NCI-H2171 treated with DMSO at 0.1 percent for 48 hours (cell line): ENCODE data around the gene IFNAR1.

Experiments used
- DNase-seq: peaks from one replicate; lab custom pipeline; 2025; lab: John Stamatoyannopoulos, UW

The IFNAR1 gene

DNA sequence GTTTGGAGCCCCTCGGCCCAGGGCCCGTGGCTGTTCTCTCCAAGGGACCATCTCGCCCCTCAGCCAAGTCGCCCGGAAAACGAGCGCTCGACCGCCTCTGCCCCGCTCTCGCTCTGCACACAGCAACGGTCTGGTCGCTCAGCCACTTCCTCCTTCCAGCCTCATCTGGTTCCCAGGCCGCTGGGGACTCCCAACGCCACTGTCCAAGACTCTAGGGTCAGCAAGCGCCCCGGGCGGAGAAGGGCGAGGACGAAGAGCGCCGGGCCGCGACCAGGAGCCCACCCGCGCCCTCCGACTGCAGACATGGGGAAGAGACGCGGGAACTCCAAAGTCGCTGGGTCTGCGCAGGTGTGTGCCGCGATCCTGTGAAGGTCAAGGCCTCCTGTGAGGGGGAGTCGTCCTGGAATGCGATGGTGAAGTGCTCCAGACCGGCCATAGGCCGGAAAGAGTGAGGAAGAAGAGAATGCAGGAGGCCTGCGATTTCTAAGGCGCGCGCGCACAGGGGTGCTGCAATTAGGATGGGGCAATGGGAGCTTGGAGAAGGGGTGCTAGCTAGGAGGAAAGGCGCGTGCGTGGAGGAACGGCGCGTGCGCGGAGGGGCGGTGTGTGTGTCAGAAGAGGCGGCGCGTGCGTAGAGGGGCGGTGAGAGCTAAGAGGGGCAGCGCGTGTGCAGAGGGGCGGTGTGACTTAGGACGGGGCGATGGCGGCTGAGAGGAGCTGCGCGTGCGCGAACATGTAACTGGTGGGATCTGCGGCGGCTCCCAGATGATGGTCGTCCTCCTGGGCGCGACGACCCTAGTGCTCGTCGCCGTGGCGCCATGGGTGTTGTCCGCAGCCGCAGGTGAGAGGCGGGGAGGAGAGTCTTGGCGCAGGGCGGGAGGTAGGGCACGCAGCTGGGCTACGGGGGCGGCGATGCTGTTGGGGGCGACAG lies at the start of gene IFNAR1:
TSS of gene IFNAR1 (plus strand) at position 680 of the 931 bp plus-strand sequence. CDS start at position 766, 86 bp downstream.
- DNase-seq: peak; percentile 100

DNA sequence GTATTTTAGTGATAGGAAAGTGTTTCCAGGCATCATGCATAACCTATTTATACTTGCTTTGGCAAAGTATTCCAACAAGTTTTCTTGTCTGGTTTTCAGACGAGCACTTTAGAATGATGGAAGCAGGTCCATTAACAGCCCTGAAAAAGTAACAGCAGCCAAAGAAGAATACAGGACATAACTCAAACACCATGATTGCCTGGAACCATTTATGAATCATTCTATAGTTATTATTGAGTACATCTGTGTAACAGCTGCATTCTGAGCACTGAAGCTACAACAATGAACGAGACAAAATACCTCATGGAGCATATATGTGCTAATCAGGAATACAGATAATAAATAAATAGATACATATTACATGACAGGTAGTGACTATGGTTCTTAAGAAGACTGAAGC lies 46.0 kb upstream of the IFNAR1 start:
- no peak for DNase-seq

DNA sequence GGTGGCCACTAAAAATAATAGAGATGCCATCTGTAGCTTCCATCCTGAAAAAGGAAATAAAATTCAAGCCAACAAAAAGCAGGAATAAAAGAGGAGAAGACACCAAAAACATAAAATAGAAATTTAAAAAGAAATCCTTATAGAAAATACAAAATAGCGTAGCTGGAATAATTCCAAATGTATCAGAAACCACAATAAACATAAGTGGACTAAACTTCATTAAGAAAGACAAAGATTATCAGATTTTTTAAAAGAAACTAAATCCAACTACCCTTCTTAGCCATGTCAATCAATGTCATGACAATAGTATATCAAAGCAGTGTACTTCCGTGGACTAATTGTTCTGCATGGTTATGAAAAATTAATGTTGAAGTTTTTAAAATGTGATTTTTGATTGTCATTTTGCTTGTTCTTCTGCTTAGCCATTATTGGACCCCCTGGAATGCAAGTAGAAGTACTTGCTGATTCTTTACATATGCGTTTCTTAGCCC lies 45.4 kb upstream of the IFNAR1 start:
- DNase-seq: no peak

DNA sequence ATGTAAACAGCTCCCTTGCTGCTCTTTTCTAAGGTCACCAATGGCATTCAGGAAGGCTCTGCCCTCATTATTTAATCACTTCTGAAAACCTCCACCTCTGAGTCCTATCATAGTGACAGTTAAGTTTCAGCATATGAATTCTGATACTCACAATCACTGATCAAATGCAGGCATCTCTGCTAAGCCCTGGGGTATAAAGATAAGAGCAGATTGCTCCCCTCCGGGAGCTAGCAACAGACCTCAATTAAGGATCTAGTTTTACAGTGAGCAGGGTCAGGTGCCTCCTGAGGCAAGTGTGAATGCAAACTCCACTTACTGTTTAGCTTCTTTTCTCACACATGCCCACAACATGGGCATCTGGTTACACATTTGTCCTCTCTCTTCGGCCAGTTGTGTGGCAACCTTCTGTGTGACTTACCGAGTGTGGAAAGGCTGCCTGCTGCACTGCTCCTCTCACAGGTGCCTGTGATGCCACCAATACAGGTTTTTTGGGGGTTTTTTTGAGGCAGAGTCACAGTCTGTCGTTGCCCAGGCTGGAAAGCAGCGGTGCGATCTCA lies 43.6 kb upstream of the IFNAR1 start:
- peak; percentile 78 for DNase-seq

DNA sequence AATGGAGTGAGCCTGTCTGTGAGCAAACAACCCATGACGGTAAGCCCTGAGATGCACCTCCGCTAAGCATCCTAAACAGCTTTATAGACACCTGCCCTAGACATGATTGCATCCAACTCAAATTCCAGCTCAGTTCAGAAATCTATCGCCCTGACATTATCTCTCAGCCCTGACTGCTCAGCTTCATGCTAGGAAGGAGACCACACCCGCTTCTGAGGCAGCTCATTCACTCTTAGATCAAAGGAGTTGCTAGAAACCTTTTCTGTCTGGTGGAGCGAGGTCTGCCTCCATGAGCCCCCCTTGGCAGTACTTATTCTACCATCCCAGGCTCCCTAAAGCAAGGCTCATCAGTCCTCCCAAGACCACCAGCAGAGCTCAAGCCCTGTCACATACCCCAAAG lies 41.6 kb upstream of the IFNAR1 start:
- no peak for DNase-seq

DNA sequence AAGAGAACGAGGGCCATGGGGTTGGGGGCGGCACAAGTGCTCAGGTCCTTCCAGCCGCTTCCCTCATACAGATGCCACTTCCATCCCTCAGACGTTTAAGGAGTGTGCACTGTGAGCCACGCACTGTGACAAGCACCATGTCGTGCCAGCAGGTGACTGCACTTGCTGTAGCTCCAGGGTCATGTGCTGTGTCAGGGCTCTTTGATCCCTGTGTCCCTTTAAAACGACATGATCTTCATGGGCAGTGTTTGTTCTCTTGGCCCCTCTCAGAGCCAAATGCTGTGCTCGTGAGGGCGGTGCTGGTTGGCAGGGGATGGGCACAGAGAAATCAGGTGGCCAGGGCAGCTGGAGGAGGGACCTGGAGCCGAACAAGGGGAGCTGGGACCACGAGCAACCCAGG lies 38.7 kb upstream of the IFNAR1 start:
- DNase-seq: no peak

DNA sequence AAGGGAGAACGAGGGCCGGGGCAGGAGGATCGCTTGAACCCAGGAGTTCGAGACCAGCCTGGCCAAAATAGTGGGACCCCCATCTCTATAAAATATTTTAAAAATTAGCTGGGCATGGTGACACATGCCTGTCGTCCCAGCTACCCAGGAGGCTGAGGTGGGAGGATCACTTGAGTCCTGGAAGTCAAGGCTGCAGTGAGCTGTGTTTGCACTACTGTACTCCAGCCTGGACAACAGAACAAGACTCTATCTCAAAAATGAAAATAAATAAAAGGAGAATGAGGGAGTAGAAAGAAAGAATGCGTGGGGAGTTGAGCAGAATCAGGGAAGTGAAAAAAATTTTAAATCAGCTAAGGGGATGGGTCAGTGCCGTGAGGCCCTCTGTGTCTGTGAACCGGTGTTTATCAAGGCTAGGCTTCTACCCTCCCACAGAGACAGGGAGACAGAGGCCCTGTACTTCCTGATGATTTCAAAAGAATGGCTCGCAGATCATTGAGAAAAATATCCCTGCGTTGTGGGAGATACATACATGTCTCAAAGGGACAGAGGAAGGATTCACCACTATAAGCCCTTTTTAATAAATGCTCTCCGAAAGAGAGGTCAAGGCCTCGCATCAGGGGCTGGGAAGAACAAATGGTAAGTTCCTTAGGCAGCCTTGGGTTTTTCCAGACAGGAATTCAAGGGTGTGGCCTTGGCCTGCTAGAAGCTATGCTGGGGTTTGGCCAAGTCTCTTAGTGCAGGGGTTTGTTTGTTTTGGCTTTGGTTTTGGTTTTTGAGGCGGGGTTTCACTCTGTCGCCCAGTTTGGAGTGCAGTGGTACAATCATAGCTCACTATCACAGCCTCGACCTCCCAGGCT lies 37.9 kb upstream of the IFNAR1 start:
- DNase-seq: no peak

DNA sequence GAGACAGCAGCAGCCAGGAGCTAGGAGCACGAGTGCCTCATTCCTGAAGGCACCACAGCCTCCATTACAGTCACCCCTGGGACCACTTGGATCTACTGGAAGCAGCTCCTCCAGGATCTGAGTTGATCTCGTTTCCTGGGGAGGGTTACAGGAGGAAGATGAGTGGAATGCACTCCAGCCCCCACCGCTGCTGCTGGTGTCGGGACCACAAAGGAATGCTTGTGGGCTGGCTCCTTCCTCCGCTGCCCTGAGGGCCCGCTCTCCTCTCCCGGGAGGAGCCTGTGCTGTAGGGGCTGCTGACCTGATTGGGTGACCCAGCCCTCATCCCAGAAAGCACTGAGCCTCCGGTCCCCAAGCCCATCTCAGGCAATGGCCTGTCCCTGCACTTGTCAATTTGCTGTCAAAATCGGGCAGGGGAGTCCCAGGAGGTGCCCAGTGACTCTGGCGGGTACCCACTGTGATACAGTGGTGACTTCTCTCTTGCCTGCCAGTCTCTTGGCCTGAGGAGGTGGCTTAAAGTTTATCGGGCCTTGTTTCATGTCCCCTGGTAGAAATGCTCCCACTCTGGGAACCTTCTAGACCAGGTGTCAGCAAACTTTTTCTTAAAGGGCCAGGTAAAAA lies 35.5 kb upstream of the IFNAR1 start:
- DNase-seq: no peak

DNA sequence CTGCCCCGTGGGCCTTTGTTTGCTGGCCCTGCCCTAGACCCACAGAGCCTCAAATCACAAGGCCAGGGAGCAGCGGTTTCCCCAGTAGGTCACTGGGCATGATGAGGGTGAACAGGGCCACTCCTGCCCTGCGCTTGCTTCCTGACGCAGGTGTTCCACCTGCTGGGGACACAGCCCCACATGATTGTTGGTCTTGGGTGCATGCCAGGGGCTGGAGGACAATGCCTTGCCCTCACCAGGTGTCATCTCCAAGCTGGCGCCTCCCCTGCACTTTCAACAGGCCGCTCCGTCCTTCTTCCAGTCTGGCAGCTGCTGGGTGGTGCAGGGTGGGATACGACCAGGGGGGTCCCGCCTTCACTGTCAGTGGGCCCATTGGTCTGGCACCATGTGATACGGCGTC lies 34.3 kb upstream of the IFNAR1 start:
- DNase-seq: no peak

DNA sequence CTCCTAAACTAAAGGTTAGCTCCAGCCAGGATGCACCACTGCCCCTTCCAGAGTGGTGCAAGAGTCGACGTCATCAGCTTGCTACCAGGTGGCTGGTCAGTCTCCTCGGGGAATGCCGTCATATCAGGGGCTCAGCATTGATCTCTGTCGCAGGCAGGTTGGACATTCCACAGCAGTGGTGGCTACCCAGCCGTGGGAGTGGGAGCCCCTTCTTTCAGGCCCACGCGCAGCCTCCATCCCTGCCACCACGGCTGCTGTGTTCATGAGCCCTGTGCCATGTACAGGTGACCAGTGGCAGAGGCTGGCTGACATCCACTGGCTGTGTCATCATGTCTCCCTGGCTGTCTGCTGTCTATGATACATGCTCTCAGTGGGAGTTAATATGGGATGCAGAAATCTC lies 33.1 kb upstream of the IFNAR1 start:
- DNase-seq: no peak

DNA sequence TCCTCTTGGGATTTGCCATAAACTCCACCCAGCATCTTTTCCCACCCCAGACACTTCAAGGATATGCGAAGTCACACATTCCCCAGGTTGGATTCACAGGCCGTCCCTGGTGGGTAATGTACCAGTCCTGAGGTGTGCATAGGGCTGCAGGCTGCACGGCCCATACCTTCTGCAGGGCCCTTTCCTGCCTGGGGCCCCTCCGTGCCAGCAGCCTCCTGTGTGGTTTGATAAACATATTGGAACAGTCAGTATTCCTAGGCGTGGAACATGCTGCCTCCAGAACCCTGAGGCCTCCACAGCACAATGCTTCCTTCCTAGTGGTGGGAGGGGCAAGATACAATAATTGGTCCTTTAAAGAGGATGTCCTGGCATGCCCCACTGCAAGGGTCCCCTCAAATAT lies 32.0 kb upstream of the IFNAR1 start:
- DNase-seq: no peak

DNA sequence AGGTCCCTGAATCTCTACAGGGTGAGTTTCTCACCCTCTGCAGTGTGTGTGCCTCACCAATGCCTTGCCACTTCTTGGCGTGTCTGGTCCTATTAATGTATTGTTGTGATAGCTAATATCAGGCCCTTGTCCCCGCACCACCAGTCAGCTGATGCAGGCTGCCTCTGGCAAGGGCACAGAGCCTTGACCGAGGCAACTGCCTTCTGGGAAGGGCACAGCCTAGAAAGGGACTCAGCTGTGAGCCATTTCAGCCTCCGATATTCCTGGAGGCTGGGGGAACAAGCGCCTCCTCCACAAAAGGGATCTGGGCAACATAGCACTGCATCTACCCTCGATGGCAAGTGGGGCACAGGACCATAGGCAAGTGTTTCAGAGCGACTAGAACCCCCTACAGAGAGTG lies 31.6 kb upstream of the IFNAR1 start:
- no peak for DNase-seq

DNA sequence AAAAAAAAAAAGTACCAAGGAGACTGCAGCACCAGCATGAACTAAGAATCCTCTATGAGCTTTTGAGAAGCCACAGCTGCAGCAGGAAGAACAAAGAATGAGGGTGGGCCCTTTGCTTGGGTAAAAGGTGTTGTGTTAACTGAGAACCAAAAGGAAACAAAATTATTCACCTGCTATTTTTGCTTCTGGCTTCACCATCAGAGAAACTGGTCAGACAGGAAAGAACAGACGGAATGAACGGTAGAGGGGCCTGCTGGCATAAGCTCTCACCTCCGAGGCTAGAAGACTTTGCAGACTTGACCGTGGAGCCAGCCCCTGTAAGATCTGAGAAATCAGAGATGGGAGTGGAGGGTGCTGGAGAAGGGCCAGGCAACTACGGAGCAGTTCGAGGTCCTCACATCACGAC lies 31.0 kb upstream of the IFNAR1 start:
- DNase-seq: no peak

DNA sequence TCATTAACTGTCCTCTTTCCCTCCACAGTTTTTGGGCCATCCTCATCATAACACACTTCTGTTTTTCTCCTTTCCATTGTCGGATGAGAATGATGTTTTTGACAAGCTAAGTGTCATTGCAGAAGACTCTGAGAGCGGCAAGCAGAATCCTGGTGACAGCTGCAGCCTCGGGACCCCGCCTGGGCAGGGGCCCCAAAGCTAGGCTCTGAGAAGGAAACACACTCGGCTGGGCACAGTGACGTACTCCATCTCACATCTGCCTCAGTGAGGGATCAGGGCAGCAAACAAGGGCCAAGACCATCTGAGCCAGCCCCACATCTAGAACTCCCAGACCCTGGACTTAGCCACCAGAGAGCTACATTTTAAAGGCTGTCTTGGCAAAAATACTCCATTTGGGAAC lies 28.6 kb upstream of the IFNAR1 start:
- DNase-seq: no peak

DNA sequence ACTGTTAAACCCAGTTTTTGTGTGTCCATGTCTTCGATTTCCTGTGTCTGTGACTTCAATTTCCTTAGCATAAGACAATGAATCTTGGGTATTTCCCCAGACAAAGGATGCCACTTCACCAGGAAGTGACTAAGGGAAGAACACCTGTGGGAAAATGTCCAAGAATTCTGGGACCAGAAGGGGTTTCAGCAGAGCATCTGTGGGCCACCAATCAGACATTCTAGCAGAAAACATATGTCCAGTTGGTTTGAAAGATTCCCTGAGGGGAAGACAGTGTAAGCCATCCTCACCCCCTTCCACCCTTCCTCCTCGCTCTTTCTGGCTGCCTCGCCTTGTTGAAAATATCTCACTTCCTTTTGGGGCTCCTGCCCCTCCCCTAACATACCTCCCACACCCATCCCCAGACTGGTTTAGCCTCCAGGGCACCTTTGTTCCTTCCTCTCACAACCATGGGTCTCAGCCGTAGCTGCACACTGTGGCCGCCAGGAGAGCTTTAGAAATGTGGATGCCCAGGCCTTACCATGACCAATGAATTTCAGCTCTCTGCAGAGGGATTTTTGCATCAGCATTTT lies 25.5 kb upstream of the IFNAR1 start:
- DNase-seq: peak; percentile 7

DNA sequence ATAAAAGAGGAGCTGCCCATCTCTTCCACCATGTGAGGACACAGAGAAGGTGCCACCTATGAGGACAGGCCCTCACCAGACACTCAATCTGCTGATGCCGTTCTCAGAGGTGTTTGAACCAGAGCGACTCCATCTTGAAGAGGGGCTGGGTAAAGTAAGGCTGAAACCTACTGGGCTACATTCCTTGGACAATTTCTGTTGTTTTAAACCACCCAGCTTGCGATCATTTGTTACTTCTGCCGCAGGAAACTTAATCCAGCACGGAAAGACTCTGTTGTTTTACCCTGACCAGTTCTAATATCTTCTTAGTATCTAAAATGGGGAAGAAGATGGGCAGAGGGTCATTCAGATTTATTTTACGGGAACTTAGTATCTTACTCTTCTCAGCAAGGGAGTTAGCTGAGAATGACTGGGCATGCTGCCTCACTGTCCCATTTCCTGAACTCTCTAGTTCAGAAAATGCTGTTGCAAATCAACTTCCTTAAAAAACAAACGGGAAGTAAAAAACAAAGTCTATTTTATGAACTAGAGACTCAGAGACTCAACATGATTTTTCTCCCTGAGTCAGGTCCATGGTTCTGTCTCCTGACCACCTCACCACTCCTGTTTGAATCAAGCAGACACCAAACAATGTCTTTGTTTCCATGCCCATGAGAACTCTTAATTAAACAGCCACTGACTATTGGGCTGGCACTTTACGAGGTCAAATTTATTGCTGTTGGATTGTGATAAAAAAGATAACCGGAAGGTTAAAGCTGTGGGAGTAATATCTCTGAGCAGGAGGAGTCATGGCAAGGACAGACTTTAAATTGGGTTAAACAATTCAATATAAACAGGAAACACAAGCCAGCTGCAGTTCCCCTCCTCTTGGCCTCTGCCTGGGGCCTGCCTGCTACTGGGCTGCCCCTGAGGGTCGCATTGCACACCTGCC lies 23.8 kb upstream of the IFNAR1 start:
- no peak for DNase-seq

DNA sequence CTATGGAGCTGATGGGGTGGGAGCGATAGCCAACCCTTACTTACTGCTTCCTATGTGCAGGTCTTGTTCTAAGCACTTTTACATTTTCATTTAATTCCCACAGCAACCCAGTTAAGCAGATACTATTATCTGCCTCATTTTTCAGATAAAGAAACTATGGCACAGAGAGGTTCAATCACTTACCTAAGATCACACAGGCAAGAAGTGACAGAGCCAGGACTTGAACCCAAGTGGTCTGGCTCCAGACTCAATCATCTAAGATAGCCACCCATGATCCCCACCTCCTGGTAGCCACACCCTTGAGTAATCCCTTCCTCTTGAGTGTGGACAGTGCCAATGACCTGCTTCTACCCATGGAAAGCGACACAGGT lies 23.2 kb upstream of the IFNAR1 start:
- DNase-seq: no peak

DNA sequence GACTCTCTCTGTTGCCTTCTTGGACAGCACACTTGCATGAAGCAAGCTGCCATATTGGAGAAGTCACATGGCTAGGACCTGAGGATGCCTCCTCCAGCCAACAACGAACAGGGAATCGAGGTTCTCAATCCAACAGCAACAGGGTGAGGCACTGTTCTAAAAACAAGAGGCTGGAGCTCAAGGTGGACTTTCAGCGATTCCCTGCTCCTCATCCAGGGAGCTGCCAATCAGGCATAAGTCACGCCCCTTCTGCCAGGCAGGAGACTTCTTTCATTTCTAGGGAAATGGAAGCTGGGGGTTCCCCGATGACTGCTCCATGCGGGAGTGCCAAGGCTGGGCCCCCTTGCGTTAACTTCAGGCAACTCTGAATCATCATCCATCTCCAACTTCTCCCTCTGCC lies 22.7 kb upstream of the IFNAR1 start:
- no peak for DNase-seq

DNA sequence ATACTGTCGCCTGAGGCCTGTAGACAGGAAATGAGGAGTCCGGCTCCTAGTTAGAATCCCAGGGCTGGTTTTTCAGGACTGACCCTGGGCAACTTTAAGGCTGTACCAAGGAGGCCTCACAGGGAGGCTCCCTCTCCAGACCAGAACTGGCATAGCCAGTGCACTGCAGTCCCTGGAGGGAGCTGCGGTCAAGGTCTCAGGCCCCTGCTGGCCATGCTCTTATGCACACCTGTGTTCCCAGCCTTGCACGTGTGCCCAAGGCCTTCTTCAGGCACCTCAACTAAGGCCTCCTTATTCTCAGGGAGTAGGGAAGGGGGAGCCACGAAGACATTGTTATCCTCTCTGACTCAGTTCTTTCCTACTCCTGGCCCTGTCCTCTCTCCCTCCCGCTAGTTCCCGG lies 22.0 kb upstream of the IFNAR1 start:
- no peak for DNase-seq

DNA sequence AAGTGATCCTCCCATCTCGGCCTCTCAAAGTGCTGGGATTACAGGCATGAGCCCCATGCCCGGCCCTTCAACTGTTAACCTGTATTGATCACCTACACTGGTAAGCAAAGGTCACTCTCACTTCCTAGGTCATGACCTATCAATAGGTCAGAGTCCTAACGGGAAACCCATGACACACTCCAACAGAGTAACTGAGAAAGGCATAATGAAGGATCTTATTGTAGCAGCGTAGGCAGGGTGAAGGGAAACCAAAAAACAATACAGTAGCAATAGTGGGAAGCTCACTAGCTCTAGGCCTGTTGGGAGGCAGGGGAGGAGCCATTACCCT lies 19.5 kb upstream of the IFNAR1 start:
- DNase-seq: no peak

DNA sequence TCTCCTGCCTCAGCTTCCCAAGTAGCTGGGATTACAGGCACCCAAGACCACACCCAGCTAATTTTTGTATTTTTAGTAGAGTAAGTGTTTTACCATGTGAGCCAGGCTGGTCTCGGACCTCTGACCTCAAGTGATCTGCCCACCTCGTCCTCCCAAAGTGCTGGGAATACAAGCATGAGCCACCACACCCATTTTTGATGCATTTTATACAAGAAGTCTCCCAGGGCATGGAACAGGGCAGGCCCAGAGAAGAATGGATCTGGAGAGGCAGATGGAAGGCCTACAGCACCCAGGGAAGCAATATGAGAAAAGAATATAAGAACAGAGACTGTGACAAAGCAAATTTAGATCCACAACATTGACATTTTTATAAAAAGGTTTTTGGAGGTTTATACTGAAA lies 18.8 kb upstream of the IFNAR1 start:
- no peak for DNase-seq
